ENCODE data around the gene HNRNPA0. TPM values are rescaled to one million over a fixed set of nuclear protein-coding genes. Genes with fewer than 3 reads are reported as not detected.

The HNRNPA0 gene
- total and polyA plus RNA-seq, 2 donors (not counting 3 experiments of a cell fraction or from before 2014, with no cell fraction given) = 16.0 to 37.5 TPM

GRCh38 chr5:137728048-137728447 is 26.1 kb downstream of the HNRNPA0 start:
- H3K9me3 ChIP-seq (replicated peaks; ENCODE audit: control insufficient read depth, insufficient read depth, low read length) = no peaks in the 10 kb centered on the region
- intact Hi-C loops (cut with micrococcal nuclease) = loop anchor here (1.0 kb wide), 1 partner anchor 68 kb away; no protein-coding TSS in a partner anchor
- ChIA-PET POLR2A (no interaction called here), CTCF (interaction anchor here (0.6 to 4.3 kb wide), 29 partner anchors 8 to 98 kb away, joined by 3 to 217 read pairs (median 6); partner anchors contain the start of gene KLHL3)
- H3K27me3 ChIP-seq (ENCODE audit: control insufficient read depth in 2 of 2, insufficient read depth in 2 of 2, low read length in 2 of 2) = no peaks in the 10 kb centered on the region
- no peak overlapping the region for H3K4me2 ChIP-seq (ENCODE audit: insufficient read depth, low read length)
- H3K79me2 ChIP-seq (ENCODE audit: control insufficient read depth, insufficient read depth, low read length) = peaks cover 3% of the 10 kb centered on the region
- no peaks in the 10 kb centered on the region for H3K9me1 ChIP-seq (replicated peaks; ENCODE audit: control insufficient read depth, extremely low read depth, insufficient read depth, low read length)
- no peaks in the 10 kb centered on the region for H3K4me1 ChIP-seq (ENCODE audit: control insufficient read depth, extremely low read depth, insufficient read depth, low read length)
- H2AFZ ChIP-seq (ENCODE audit: low read depth, low read length) = no peak overlapping the region
- no peak for FAIRE-seq
- no TSS peak for BruUV-seq (replicated peaks)
- DNase-seq (ENCODE audit: low read depth, low spot score) = peak; percentile 43
- H3K4me3 ChIP-seq (replicated peaks in 1 of 3; ENCODE audit: insufficient read depth in 1 of 3, low read depth in 1 of 3, low read length in 3 of 3) = no peak overlapping the region
- TF ChIP-seq, protein P1, sequence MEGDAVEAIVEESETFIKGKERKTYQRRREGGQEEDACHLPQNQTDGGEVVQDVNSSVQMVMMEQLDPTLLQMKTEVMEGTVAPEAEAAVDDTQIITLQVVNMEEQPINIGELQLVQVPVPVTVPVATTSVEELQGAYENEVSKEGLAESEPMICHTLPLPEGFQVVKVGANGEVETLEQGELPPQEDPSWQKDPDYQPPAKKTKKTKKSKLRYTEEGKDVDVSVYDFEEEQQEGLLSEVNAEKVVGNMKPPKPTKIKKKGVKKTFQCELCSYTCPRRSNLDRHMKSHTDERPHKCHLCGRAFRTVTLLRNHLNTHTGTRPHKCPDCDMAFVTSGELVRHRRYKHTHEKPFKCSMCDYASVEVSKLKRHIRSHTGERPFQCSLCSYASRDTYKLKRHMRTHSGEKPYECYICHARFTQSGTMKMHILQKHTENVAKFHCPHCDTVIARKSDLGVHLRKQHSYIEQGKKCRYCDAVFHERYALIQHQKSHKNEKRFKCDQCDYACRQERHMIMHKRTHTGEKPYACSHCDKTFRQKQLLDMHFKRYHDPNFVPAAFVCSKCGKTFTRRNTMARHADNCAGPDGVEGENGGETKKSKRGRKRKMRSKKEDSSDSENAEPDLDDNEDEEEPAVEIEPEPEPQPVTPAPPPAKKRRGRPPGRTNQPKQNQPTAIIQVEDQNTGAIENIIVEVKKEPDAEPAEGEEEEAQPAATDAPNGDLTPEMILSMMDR (IDR thresholded peaks at IDR 0.05; ENCODE audit: extremely low read depth in 1 of 2, insufficient read depth in 1 of 2, low read depth in 1 of 2, low read length in 2 of 2) = peak in 1 of 2 donors; percentile 21
- no peak for TF ChIP-seq EZH2 (IDR thresholded peaks at IDR 0.05; ENCODE audit: borderline replicate concordance, low read depth, low read length, severe bottlenecking)
- H3K9ac ChIP-seq (replicated peaks; ENCODE audit: extremely low read depth, insufficient read depth, low read length) = no peak overlapping the region
- dilution Hi-C loops (cut with MboI; ENCODE audit: extremely low pct_ligation_motif_present, low sequenced_read_pairs) = no loop called here
- H4K20me1 ChIP-seq (replicated peaks; ENCODE audit: control insufficient read depth, extremely low read depth, insufficient read depth, low read length) = no peaks in the 10 kb centered on the region
- H3K36me3 ChIP-seq (ENCODE audit: control insufficient read depth in 2 of 2, extremely low read depth in 1 of 2, insufficient read depth in 2 of 2, low read length in 2 of 2) = peaks cover 0 to 4% of the 10 kb centered on the region in 2 experiments
- H3K27ac ChIP-seq (ENCODE audit: insufficient read depth, low read depth, low read length) = no peak overlapping the region

DNA sequence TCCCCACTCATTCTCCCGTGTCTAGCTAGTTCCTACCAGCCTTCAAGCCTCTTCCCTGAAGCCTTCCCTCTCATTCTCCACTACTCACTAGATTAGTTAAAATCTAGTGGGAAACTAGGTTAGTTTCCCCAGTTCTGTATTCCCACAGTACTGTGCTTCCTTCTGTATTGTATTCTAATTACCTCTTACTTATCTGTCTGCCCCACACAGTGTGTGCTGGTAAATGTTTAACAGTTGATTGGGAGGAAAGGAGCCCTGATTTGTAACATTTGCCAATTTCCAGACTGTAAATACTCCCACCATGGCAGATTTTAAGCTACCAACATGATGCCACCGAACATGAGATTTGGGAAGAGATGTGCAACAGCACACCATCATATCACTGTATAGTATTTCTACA is 26.5 kb downstream of the HNRNPA0 start:
- intact Hi-C loops (cut with micrococcal nuclease) = loop anchor here (1.0 kb wide), 1 partner anchor 67 kb away; no protein-coding TSS in a partner anchor
- dilution Hi-C loops (cut with MboI; ENCODE audit: extremely low pct_ligation_motif_present, low sequenced_read_pairs) = no loop called here
- H3K9me3 ChIP-seq (replicated peaks; ENCODE audit: control insufficient read depth, insufficient read depth, low read length) = no peaks in the 10 kb centered on the region
- no peaks in the 10 kb centered on the region for H3K4me1 ChIP-seq (ENCODE audit: control insufficient read depth, extremely low read depth, insufficient read depth, low read length)
- no peak overlapping the region for H3K4me2 ChIP-seq (ENCODE audit: insufficient read depth, low read length)
- ChIA-PET CTCF (interaction anchor here (0.8 to 4.3 kb wide), 28 partner anchors 8 to 98 kb away, joined by 3 to 217 read pairs (median 6); partner anchors contain the start of gene KLHL3), POLR2A (no interaction called here)
- TF ChIP-seq, protein P1 (IDR thresholded peaks at IDR 0.05; ENCODE audit: extremely low read depth in 1 of 2, insufficient read depth in 1 of 2, low read depth in 1 of 2, low read length in 2 of 2) = no peak
- H4K20me1 ChIP-seq (replicated peaks; ENCODE audit: control insufficient read depth, extremely low read depth, insufficient read depth, low read length) = no peaks in the 10 kb centered on the region
- no peak for FAIRE-seq
- no peak overlapping the region for H3K9ac ChIP-seq (replicated peaks; ENCODE audit: extremely low read depth, insufficient read depth, low read length)
- no peak overlapping the region for H2AFZ ChIP-seq (ENCODE audit: low read depth, low read length)
- no peaks in the 10 kb centered on the region for H3K27me3 ChIP-seq (ENCODE audit: control insufficient read depth in 2 of 2, insufficient read depth in 2 of 2, low read length in 2 of 2)
- H3K36me3 ChIP-seq (ENCODE audit: control insufficient read depth in 2 of 2, extremely low read depth in 1 of 2, insufficient read depth in 2 of 2, low read length in 2 of 2) = peaks cover 0 to 4% of the 10 kb centered on the region in 2 experiments
- no peaks in the 10 kb centered on the region for H3K9me1 ChIP-seq (replicated peaks; ENCODE audit: control insufficient read depth, extremely low read depth, insufficient read depth, low read length)
- H3K79me2 ChIP-seq (ENCODE audit: control insufficient read depth, insufficient read depth, low read length) = peaks cover 3% of the 10 kb centered on the region
- BruUV-seq (replicated peaks) = no TSS peak
- H3K27ac ChIP-seq (ENCODE audit: insufficient read depth, low read depth, low read length) = no peak overlapping the region
- DNase-seq (ENCODE audit: low read depth, low spot score) = peak; percentile 19
- H3K4me3 ChIP-seq (replicated peaks in 1 of 3; ENCODE audit: insufficient read depth in 1 of 3, low read depth in 1 of 3, low read length in 3 of 3) = no peak overlapping the region
